Neuronal stem cell (in vitro differentiated cells): ENCODE measurements around the gene YIF1A.

Source experiments
- DNase-seq: peaks from one replicate; pipeline ENCODE4 v3.0.0-alpha.2; 2013; ENCODE audit warnings: low spot score
- H2AFZ ChIP-seq: one replicate; pipeline ENCODE4 v1.6.1; 2013; ENCODE audit warnings: mild to moderate bottlenecking, low read length, inconsistent platforms
- H2AK5ac ChIP-seq: 2 replicates; pipeline ENCODE4 v1.6.1; 2013; ENCODE audit warnings: low read depth, mild to moderate bottlenecking, inconsistent platforms, low read length, moderate library complexity, mixed read lengths
- H2BK120ac ChIP-seq: 2 replicates; pipeline ENCODE4 v1.6.1; 2013; ENCODE audit warnings: low read depth, mild to moderate bottlenecking, inconsistent platforms, low read length, moderate library complexity, mixed read lengths
- H2BK12ac ChIP-seq: one replicate; pipeline ENCODE4 v1.6.1; 2013; ENCODE audit warnings: low read length, inconsistent platforms
- H2BK15ac ChIP-seq: 2 replicates; pipeline ENCODE4 v1.6.1; 2013; ENCODE audit warnings: mild to moderate bottlenecking, low read length, inconsistent platforms, mixed read lengths
- H2BK5ac ChIP-seq: one replicate; pipeline ENCODE4 v1.6.1; 2013; ENCODE audit warnings: inconsistent platforms, mild to moderate bottlenecking, low read length, moderate library complexity
- H3K14ac ChIP-seq: one replicate; pipeline ENCODE4 v1.6.1; 2013; ENCODE audit warnings: low read length, inconsistent platforms
- H3K18ac ChIP-seq: 2 replicates; pipeline ENCODE4 v1.6.1; 2013; ENCODE audit warnings: low read length, inconsistent platforms
- H3K23ac ChIP-seq: 2 replicates; pipeline ENCODE4 v1.6.1; 2013; ENCODE audit warnings: low read depth, mild to moderate bottlenecking, mixed read lengths, low read length, inconsistent platforms; ENCODE audit not compliant: poor library complexity
- H3K27ac ChIP-seq: replicated peaks from 3 replicates; pipeline ENCODE4 v1.5.1; 2013; ENCODE audit warnings: low read length, inconsistent platforms
- H3K27me3 ChIP-seq, 3 experiments: 2 replicates each; pipeline ENCODE4 v1.6.1; 2013; ENCODE audit warnings: low read length in 3 of 3, mild to moderate bottlenecking in 2 of 3, inconsistent platforms in 1 of 3, low read depth in 1 of 3, mixed read lengths in 1 of 3, moderate library complexity in 1 of 3; ENCODE audit not compliant: control insufficient read depth in 3 of 3, insufficient read depth in 3 of 3
- H3K36me3 ChIP-seq, 2 donors: replicated peaks in 1 of 2; 2 replicates each; pipeline ENCODE4 v1.6.1; 2013; ENCODE audit warnings: low read length in 2 of 2; ENCODE audit not compliant: control insufficient read depth in 2 of 2, insufficient read depth in 2 of 2
- H3K4ac ChIP-seq: 2 replicates; pipeline ENCODE4 v1.6.1; 2013; ENCODE audit warnings: inconsistent platforms, mild to moderate bottlenecking, low read length, moderate library complexity
- H3K4me1 ChIP-seq, 2 donors: 1 replicate in 1 of 2; 2 replicates in 1 of 2; pipeline ENCODE4 v1.6.1; 2013; ENCODE audit warnings: low read length in 2 of 2, low read depth in 1 of 2; ENCODE audit not compliant: control insufficient read depth in 2 of 2, insufficient read depth in 1 of 2
- H3K4me2 ChIP-seq: one replicate; pipeline ENCODE4 v1.6.1; 2013; ENCODE audit warnings: mild to moderate bottlenecking, low read length, inconsistent platforms; ENCODE audit not compliant: insufficient read depth, poor library complexity, severe bottlenecking
- H3K4me3 ChIP-seq, 2 donors: 2 replicates each; pipeline ENCODE4 v1.5.1; 2013; ENCODE audit warnings: low read length in 2 of 2, mild to moderate bottlenecking in 2 of 2, inconsistent platforms in 1 of 2, moderate library complexity in 1 of 2
- H3K79me1 ChIP-seq: one replicate; pipeline ENCODE4 v1.6.1; 2013; ENCODE audit warnings: low read depth, mild to moderate bottlenecking, inconsistent platforms, low read length, moderate library complexity
- H3K9ac ChIP-seq: one replicate; pipeline ENCODE4 v1.6.1; 2013; ENCODE audit warnings: mild to moderate bottlenecking, low read depth, low read length, inconsistent platforms; ENCODE audit not compliant: poor library complexity
- H3K9me3 ChIP-seq, 2 donors: replicated peaks in 1 of 2; 2 replicates each; pipeline versions ENCODE3 to v1.6.1; 2013; ENCODE audit warnings: low read length in 2 of 2, mild to moderate bottlenecking in 2 of 2, inconsistent platforms in 1 of 2, low read depth in 1 of 2, mixed read lengths in 1 of 2, moderate library complexity in 1 of 2; ENCODE audit not compliant: control insufficient read depth in 2 of 2, insufficient read depth in 1 of 2
- H4K8ac ChIP-seq: one replicate; pipeline ENCODE4 v1.6.1; 2013; ENCODE audit warnings: low read depth, mild to moderate bottlenecking, inconsistent platforms, low read length, moderate library complexity
- H4K91ac ChIP-seq: one replicate; pipeline ENCODE4 v1.6.1; 2013; ENCODE audit warnings: low read length, low read depth, mild to moderate bottlenecking, inconsistent platforms; ENCODE audit not compliant: poor library complexity
- WGBS, 2 donors: extraction: QIAGEN DNeasy Blood & Tissue Kit; methylation state at CpG; one replicate each; pipeline ENCODE4 v1.1.7; 2013; ENCODE audit warnings: missing lambda C conversion rate in 2 of 2, mixed read lengths in 1 of 2; ENCODE audit not compliant: insufficient read length in 2 of 2, insufficient replicate concordance in 1 of 2; ENCODE audit errors: extremely low coverage in 2 of 2; 5-methylcytosine and 5-hydroxymethylcytosine counted together

YIF1A gene

GRCh38 chr11:66310324-66310723, 21.4 kb upstream of the YIF1A start:
- no peaks in the 10 kb centered on the region for H3K9me3 ChIP-seq
- H2BK5ac ChIP-seq: no peak overlapping the region
- no peak overlapping the region for H2AFZ ChIP-seq
- no peak overlapping the region for H4K8ac ChIP-seq
- no peak overlapping the region for H2AK5ac ChIP-seq
- H3K27ac ChIP-seq: no peak overlapping the region
- no peak overlapping the region for H3K4ac ChIP-seq
- no peak overlapping the region for H3K23ac ChIP-seq
- no peak overlapping the region for H4K91ac ChIP-seq
- no peaks in the 10 kb centered on the region for H3K79me1 ChIP-seq
- no peak overlapping the region for H3K4me2 ChIP-seq
- H2BK120ac ChIP-seq: no peak overlapping the region
- H3K14ac ChIP-seq: no peak overlapping the region
- H3K18ac ChIP-seq: no peak overlapping the region
- no peak overlapping the region for H2BK12ac ChIP-seq
- WGBS, 2 donors: no CpG with 5 or more reads among the region's 8 CpGs
- no peak overlapping the region for H2BK15ac ChIP-seq
- H3K9ac ChIP-seq: no peak overlapping the region
- no peak for DNase-seq
- H3K4me3 ChIP-seq: no peak overlapping the region
- peaks cover 0 to 5% (median 2%) of the 10 kb centered on the region in 3 experiments for H3K27me3 ChIP-seq
- H3K4me1 ChIP-seq: peaks cover 7 to 8% of the 10 kb centered on the region in 2 donors
- H3K36me3 ChIP-seq: no peaks in the 10 kb centered on the region

- no peak overlapping the region for H4K8ac ChIP-seq
- no peak overlapping the region for H3K18ac ChIP-seq
- H2BK5ac ChIP-seq: no peak overlapping the region
- WGBS, 2 donors: no CpG with 5 or more reads among the region's 3 CpGs
- H3K23ac ChIP-seq: no peak overlapping the region
- no peak overlapping the region for H2AK5ac ChIP-seq
- H3K4ac ChIP-seq: no peak overlapping the region
- H2AFZ ChIP-seq: no peak overlapping the region
- peaks cover 0 to 7% (median 2%) of the 10 kb centered on the region in 3 experiments for H3K27me3 ChIP-seq
- no peaks in the 10 kb centered on the region for H3K79me1 ChIP-seq
- no peak overlapping the region for H3K14ac ChIP-seq
- no peak overlapping the region for H2BK120ac ChIP-seq
- no peak overlapping the region for H4K91ac ChIP-seq
- H2BK12ac ChIP-seq: no peak overlapping the region
- H3K4me1 ChIP-seq: peaks cover 7 to 8% of the 10 kb centered on the region in 2 donors
- H3K27ac ChIP-seq: no peak overlapping the region
- no peak overlapping the region for H3K9ac ChIP-seq
- H3K4me3 ChIP-seq: no peak overlapping the region
- no peaks in the 10 kb centered on the region for H3K9me3 ChIP-seq
- no peak overlapping the region for H3K4me2 ChIP-seq
- H3K36me3 ChIP-seq: no peaks in the 10 kb centered on the region
- no peak for DNase-seq
- peak overlapping the region; percentile 62 for H2BK15ac ChIP-seq
These were observed 20.5 kb upstream of the YIF1A start for GRCh38 chr11:66309475-66309874.

GRCh38 chr11:66302656-66303055, 13.7 kb upstream of the YIF1A start:
- H2BK5ac ChIP-seq: no peak overlapping the region
- H3K14ac ChIP-seq: no peak overlapping the region
- H3K9ac ChIP-seq: no peak overlapping the region
- no peaks in the 10 kb centered on the region for H3K9me3 ChIP-seq
- no peaks in the 10 kb centered on the region for H3K79me1 ChIP-seq
- no CpG with 5 or more reads among the region's 12 CpGs for WGBS, 2 donors
- H4K8ac ChIP-seq: no peak overlapping the region
- no peaks in the 10 kb centered on the region for H3K36me3 ChIP-seq
- no peak overlapping the region for H2AFZ ChIP-seq
- peaks cover 0 to 21% (median 0%) of the 10 kb centered on the region in 3 experiments for H3K27me3 ChIP-seq
- no peaks in the 10 kb centered on the region for H3K4me1 ChIP-seq
- H3K27ac ChIP-seq: no peak overlapping the region
- no peak overlapping the region for H4K91ac ChIP-seq
- no peak overlapping the region for H2BK15ac ChIP-seq
- H3K4ac ChIP-seq: no peak overlapping the region
- H2BK12ac ChIP-seq: no peak overlapping the region
- no peak overlapping the region for H3K23ac ChIP-seq
- no peak overlapping the region for H3K18ac ChIP-seq
- no peak overlapping the region for H3K4me3 ChIP-seq
- no peak overlapping the region for H2BK120ac ChIP-seq
- DNase-seq: no peak
- no peak overlapping the region for H3K4me2 ChIP-seq
- H2AK5ac ChIP-seq: no peak overlapping the region

- Histone ChIP-seq H2BK5ac (no peak overlapping the region), H3K4me2 (no peak overlapping the region), H3K18ac (no peak overlapping the region), H3K9me3 (no peaks in the 10 kb centered on the region), H3K27me3 (peaks cover 0 to 39% (median 0%) of the 10 kb centered on the region in 3 experiments), H2BK12ac (no peak overlapping the region), H3K4me3 (no peak overlapping the region), H3K4ac (no peak overlapping the region), H4K91ac (no peak overlapping the region), H3K14ac (no peak overlapping the region), H2BK120ac (no peak overlapping the region), H2AFZ (no peak overlapping the region), H2BK15ac (no peak overlapping the region), H3K79me1 (peaks cover 3% of the 10 kb centered on the region), H3K23ac (no peak overlapping the region), H4K8ac (no peak overlapping the region), H2AK5ac (no peak overlapping the region), H3K27ac (no peak overlapping the region), H3K4me1 (no peaks in the 10 kb centered on the region), H3K36me3 (no peaks in the 10 kb centered on the region), H3K9ac (no peak overlapping the region)
- no peak for DNase-seq
- no CpG with 5 or more reads among the region's 3 CpGs for WGBS, 2 donors
These were observed 10.2 kb upstream of the YIF1A start for GRCh38 chr11:66299186-66299585.
